Vagina (tissue), 2 donors: ENCODE measurements around the gene TMPRSS4.

Source experiments
- CTCF ChIP-seq, 3 experiments: fragments of 450-650 bp in 2 of 3; fragments of 200-600 bp in 1 of 3; sonication (generic) in 1 of 3; IDR thresholded peaks; one replicate each; pipeline ENCODE4 v1.5.1; 2017 to 2019; ENCODE audit warnings: antibody characterized with exemption in 3 of 3, mild to moderate bottlenecking in 2 of 3, moderate library complexity in 2 of 3
- POLR2AphosphoS5 ChIP-seq, 2 donors: sonication (generic); formaldehyde crosslinking; IDR thresholded peaks; one replicate each; pipeline ENCODE4 v1.9.0; 2017; ENCODE audit warnings: antibody characterized with exemption in 2 of 2, mild to moderate bottlenecking in 2 of 2, low read depth in 1 of 2; ENCODE audit not compliant: insufficient read depth in 1 of 2

GRCh38 chr11:118082880-118083552, 6.1 kb downstream of the TMPRSS4 start:
- no peak for TF ChIP-seq CTCF (IDR thresholded peaks at IDR 0.05)
- no peak for TF ChIP-seq POLR2AphosphoS5 (IDR thresholded peaks at IDR 0.05; ENCODE audit: insufficient read depth in 1 of 2, low read depth in 1 of 2)
